Keratinocyte (primary cell): ENCODE data around the gene ZNF526. TPM values are rescaled to one million over a fixed set of nuclear protein-coding genes. Genes with fewer than 3 reads are reported as not detected.

Experiments used
- DNase-seq: peaks from one replicate; pipeline ENCODE4 v3.0.0-alpha.2; 2011; ENCODE audit warnings: low read depth, missing footprints, low spot score
- FAIRE-seq: peaks from 2 replicates; lab custom pipeline; 2011; peaks lifted over from hg19 to GRCh38; lab: Jason Lieb, UNC
- H2AFZ ChIP-seq: 2 replicates; pipeline ENCODE4 v1.6.0; 2012; ENCODE audit warnings: low read length, control low read depth, inconsistent platforms; ENCODE audit not compliant: control insufficient read depth
- H3K27ac ChIP-seq: 2 replicates; pipeline ENCODE4 v1.5.1; 2011; ENCODE audit warnings: low read length; ENCODE audit not compliant: control insufficient read depth, insufficient read depth
- H3K27me3 ChIP-seq: 3 replicates; pipeline ENCODE4 v1.6.0; 2011; ENCODE audit warnings: low read length; ENCODE audit not compliant: control insufficient read depth, insufficient read depth; ENCODE audit errors: extremely low read depth
- H3K36me3 ChIP-seq, 2 experiments: 2 replicates in 1 of 2; 3 replicates in 1 of 2; pipeline ENCODE4 v1.5.1; 2011; ENCODE audit warnings: low read length in 2 of 2, mild to moderate bottlenecking in 1 of 2; ENCODE audit not compliant: control insufficient read depth in 2 of 2, insufficient read depth in 2 of 2; ENCODE audit errors: extremely low read depth in 1 of 2
- H3K4me1 ChIP-seq: 3 replicates; pipeline ENCODE4 v1.5.1; 2011; ENCODE audit warnings: low read length; ENCODE audit not compliant: control insufficient read depth, insufficient read depth; ENCODE audit errors: extremely low read depth
- H3K4me2 ChIP-seq: 3 replicates; pipeline ENCODE4 v1.6.0; 2011; ENCODE audit warnings: low read depth, low read length; ENCODE audit not compliant: control insufficient read depth, insufficient read depth; ENCODE audit errors: extremely low read depth
- H3K4me3 ChIP-seq, 3 experiments: fragments of 200-600 bp in 1 of 3; sonication (generic) in 1 of 3; 2 replicates in 2 of 3; 3 replicates in 1 of 3; pipeline ENCODE4 v1.5.1; 2011 to 2016; ENCODE audit warnings: low read length in 3 of 3, mild to moderate bottlenecking in 3 of 3, control low read depth in 2 of 3, inconsistent platforms in 1 of 3, low read depth in 1 of 3, mixed read lengths in 1 of 3, mixed run types in 1 of 3, moderate library complexity in 1 of 3; ENCODE audit not compliant: control insufficient read depth in 2 of 3, insufficient read depth in 2 of 3; ENCODE audit errors: extremely low read depth in 1 of 3
- H3K79me2 ChIP-seq: 2 replicates; pipeline ENCODE4 v1.6.0; 2012; ENCODE audit warnings: low read length; ENCODE audit not compliant: control insufficient read depth, insufficient read depth
- H3K9ac ChIP-seq: 3 replicates; pipeline ENCODE4 v1.6.0; 2011; ENCODE audit warnings: low read length; ENCODE audit not compliant: control insufficient read depth, insufficient read depth; ENCODE audit errors: extremely low read depth
- H3K9me1 ChIP-seq: 3 replicates; pipeline ENCODE4 v1.6.0; 2011; ENCODE audit warnings: low read length; ENCODE audit not compliant: control insufficient read depth, insufficient read depth; ENCODE audit errors: extremely low read depth
- H3K9me3 ChIP-seq: 2 replicates; pipeline ENCODE4 v1.5.1; 2012; ENCODE audit warnings: low read depth, low read length; ENCODE audit not compliant: control insufficient read depth
- H4K20me1 ChIP-seq: 3 replicates; pipeline ENCODE4 v1.6.0; 2011; ENCODE audit warnings: low read length; ENCODE audit not compliant: control insufficient read depth, insufficient read depth; ENCODE audit errors: extremely low read depth
- CTCF ChIP-seq, 3 experiments: IDR thresholded peaks in 1 of 3; conservative IDR thresholded peaks in 1 of 3; optimal IDR thresholded peaks in 1 of 3; 2 replicates in 2 of 3; 3 replicates in 1 of 3; pipeline versions ENCODE3 to v1.5.1; 2011; ENCODE audit warnings: low read length in 3 of 3, mild to moderate bottlenecking in 3 of 3, moderate library complexity in 2 of 3, control low read depth in 1 of 3, inconsistent platforms in 1 of 3; ENCODE audit not compliant: insufficient read depth in 2 of 3; ENCODE audit errors: extremely low read depth in 1 of 3
- EZH2 ChIP-seq: IDR thresholded peaks from one replicate; pipeline ENCODE4 v1.6.1; 2012; ENCODE audit warnings: inconsistent platforms, mild to moderate bottlenecking, low read length, moderate library complexity
- dilution Hi-C: fragments of 300-500 bp; cut with MboI; formaldehyde crosslinking; loops from one replicate; pipeline ENCODE4 v1.7.0; 2020; ENCODE audit warnings: low sequenced_read_pairs; ENCODE audit not compliant: extremely low pct_ligation_motif_present
- polyA plus RNA-seq, 5 experiments: library from polyadenylated mRNA; depleted of rRNA in 3 of 5; stranded (reverse) in 3 of 5; stranded (forward) in 1 of 5; unstranded in 1 of 5; fragments of >200 nt; gene quantifications; 1 replicate in 1 of 5; 2 replicates in 3 of 5; 3 replicates in 1 of 5; pipeline versions ENCODE4 v1.2.1 to v1.2.3, GENCODE V29; 2011 to 2012; ENCODE audit warnings: missing spikeins in 2 of 5, low read depth in 1 of 5, low replicate concordance in 1 of 5

Gene ZNF526
- polyA plus RNA-seq, 1 donor (not counting 4 experiments of a cell fraction or from before 2014, with no cell fraction given): 5.4 TPM

GRCh38 chr19:42176990-42177685 is 43.0 kb upstream of the ZNF526 start:
- H3K36me3 ChIP-seq: no peaks in the 10 kb centered on the region
- H3K9me3 ChIP-seq: no peaks in the 10 kb centered on the region
- TF ChIP-seq CTCF (optimal IDR thresholded peaks at IDR 0.05 in 1 of 3, IDR thresholded peaks at IDR 0.05 in 1 of 3, conservative IDR thresholded peaks at IDR 0.05 in 1 of 3; ENCODE audit: extremely low read depth in 1 of 3, insufficient read depth in 2 of 3, low read length in 3 of 3) (peak in 2 of 3 experiments; percentile 51 to 75), EZH2 (peak; percentile 66)
- FAIRE-seq (no peak), DNase-seq (no peak)
- no peaks in the 10 kb centered on the region for H4K20me1 ChIP-seq
- peaks cover 49% of the 10 kb centered on the region for H3K27me3 ChIP-seq
- H3K4me2 ChIP-seq: no peak overlapping the region
- H3K27ac ChIP-seq: no peak overlapping the region
- no peaks in the 10 kb centered on the region for H3K9me1 ChIP-seq
- H3K79me2 ChIP-seq: no peaks in the 10 kb centered on the region
- H3K4me3 ChIP-seq: peak overlapping the region in 1 of 3 experiments; percentile 72
- no peak overlapping the region for H3K9ac ChIP-seq
- dilution Hi-C loops: no loop called here
- H3K4me1 ChIP-seq: peaks cover 11% of the 10 kb centered on the region
- no peak overlapping the region for H2AFZ ChIP-seq

- Histone ChIP-seq H3K36me3 (no peaks in the 10 kb centered on the region), H3K27me3 (peaks cover 49% of the 10 kb centered on the region), H3K9me1 (no peaks in the 10 kb centered on the region), H4K20me1 (no peaks in the 10 kb centered on the region), H3K9me3 (no peaks in the 10 kb centered on the region), H3K4me3 (no peak overlapping the region), H3K9ac (no peak overlapping the region), H3K4me1 (peaks cover 11% of the 10 kb centered on the region), H3K79me2 (no peaks in the 10 kb centered on the region), H3K27ac (no peak overlapping the region), H3K4me2 (no peak overlapping the region), H2AFZ (no peak overlapping the region)
- DNase-seq (no peak), FAIRE-seq (no peak)
- no peak for TF ChIP-seq CTCF (optimal IDR thresholded peaks at IDR 0.05 in 1 of 3, IDR thresholded peaks at IDR 0.05 in 1 of 3, conservative IDR thresholded peaks at IDR 0.05 in 1 of 3; ENCODE audit: extremely low read depth in 1 of 3, insufficient read depth in 2 of 3, low read length in 3 of 3)
- peak; percentile 50 for TF ChIP-seq EZH2
- dilution Hi-C loops: no loop called here
Measured at GRCh38 chr19:42177686-42178019, 42.5 kb upstream of the ZNF526 start.
